GM19328 (cell line): ENCODE data around the gene TIMM50.

ENCODE experiments used
- ATAC-seq: cut with Tn5 transposase; IDR thresholded peaks from one replicate; pipeline ENCODE4 v1.9.1; 2021; ENCODE audit warnings: mild to moderate bottlenecking, moderate library complexity; ENCODE audit not compliant: unreplicated experiment

TIMM50 gene

DNA sequence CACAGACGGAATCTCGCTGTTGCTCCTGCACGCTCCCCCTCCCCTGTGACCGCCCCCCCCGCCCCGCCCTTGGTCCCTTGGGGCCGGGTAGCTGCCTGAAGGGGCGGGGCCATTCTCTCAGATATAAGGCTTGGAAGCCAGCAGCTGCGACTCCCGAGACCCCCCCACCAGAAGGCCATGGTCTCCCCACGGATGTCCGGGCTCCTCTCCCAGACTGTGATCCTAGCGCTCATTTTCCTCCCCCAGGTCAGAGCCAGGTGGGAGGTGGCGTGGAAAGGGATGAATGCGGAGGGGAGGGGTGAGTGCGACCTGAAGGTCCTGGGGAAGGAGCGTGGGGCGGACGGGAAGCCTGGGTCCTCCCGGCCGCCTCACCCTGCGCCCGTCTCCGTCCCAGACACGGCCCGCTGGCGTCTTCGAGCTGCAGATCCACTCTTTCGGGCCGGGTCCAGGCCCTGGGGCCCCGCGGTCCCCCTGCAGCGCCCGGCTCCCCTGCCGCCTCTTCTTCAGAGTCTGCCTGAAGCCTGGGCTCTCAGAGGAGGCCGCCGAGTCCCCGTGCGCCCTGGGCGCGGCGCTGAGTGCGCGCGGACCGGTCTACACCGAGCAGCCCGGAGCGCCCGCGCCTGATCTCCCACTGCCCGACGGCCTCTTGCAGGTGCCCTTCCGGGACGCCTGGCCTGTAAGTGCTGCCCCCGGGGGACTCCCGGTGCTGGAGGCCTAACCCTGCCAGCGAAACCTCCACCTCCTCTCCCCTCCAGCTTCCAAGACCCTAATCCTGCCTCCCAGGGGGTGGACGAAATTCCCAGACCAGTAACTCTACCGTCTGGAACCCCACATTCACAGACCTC is 18.4 kb downstream of the TIMM50 start, which contains the start of gene DLL3:
DLL3 (plus strand) TSS at position 150 of the 845 bp plus-strand sequence; CDS start at position 178, 28 bp downstream.
- ATAC-seq, result no peak

DNA sequence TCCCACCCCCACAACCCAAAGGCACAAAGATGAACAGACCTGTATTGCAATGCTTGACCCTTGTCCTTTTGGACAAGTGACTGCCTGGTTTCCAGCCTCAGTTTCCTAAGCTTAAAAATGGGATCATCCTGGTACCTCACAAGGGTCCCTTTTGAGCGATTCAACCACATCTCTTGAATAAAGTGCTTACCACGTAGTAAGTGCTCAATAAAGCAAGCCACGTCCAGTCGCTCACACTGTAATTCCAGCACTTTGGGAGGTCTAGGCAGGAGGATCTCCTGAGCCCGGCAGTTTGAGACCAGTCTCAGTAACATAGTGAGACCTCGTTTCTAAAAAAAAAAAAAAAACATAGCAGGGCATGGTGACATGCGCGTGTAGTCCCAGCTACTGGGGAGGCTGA is 19.3 kb downstream of the TIMM50 start:
- ATAC-seq, result no peak

DNA sequence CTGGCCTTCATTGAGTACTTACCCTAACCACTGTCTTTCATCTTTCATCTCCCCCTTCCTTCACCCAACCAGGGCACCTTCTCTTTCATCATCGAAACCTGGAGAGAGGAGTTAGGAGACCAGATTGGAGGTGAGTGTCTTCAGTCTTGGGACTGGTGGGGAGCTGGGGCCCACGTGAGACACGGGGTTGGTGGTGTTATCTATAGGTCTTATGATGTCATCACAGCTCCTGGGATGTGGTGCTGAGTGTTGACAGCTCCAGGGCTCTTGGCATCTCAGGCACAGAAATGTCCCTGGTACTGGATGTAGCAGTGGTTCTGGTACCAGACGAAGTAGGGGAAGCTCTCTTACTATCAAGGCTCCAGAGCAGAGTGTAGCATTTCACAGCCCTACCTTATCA is 19.9 kb downstream of the TIMM50 start:
- ATAC-seq, result no peak

DNA sequence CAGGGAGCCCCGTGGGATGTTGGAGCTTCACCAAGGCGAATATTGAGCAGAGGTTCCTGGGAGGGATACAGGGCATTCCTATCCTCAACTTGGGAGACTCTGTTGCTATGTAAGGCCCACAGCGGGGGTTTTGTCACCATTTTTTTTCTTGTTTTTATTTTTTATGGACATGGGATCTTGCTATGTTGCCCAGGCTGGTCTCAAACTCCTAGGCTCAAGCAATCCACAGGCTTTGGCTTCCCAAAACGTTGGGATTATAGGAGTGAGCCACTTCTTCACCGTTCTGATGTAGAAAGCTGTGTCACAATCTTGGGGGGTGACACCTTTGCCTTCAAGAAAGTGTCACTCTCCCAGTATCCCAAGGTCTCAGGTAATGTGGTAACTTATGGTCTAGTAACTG is 20.7 kb downstream of the TIMM50 start:
- ATAC-seq, result no peak

DNA sequence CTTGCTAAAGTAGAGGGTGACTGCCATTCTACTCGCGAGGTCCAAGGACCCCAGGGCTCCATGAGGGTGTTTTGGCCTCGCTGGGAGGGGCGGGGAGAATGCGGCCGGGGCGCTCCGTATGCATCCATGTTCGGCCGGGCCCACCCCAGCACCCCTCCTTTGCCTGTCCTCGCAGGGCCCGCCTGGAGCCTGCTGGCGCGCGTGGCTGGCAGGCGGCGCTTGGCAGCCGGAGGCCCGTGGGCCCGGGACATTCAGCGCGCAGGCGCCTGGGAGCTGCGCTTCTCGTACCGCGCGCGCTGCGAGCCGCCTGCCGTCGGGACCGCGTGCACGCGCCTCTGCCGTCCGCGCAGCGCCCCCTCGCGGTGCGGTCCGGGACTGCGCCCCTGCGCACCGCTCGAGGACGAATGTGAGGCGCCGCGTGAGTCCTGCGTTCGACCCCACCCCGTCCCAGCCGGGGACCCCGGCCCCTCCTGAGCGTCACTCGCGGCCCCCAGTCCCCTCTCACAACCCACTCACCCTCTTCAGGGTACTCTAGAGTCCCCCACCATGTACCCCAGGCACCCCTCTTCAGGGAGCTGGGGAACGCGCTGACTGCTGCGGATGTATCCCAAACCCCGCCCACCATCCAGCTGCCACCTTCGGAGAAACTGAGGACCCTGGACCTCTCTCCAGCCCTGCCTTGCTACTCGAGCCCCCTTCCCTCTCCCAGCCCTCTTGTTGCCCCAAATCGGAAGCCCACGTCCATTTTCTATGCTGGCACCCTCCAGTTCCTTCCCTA is 22.2 kb downstream of the TIMM50 start:
- no peak for ATAC-seq

DNA sequence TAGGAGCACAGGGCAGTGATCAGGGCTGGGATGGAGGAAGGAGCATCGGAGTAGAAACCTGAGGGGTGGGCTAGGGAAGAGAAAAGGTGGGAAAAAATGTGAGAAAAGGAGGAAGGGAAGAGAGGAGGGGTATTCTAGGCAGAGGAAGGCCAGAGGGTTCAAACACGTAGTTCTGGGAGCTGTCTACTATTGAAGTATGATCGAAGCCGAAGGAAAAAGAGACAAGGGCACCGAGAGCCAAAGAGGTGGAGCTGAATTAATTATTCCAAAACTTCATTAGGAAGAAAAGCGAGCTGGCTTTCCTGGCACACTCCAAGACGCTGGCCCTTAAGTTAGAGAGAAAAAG is 25.9 kb downstream of the TIMM50 start:
- ATAC-seq, result no peak

DNA sequence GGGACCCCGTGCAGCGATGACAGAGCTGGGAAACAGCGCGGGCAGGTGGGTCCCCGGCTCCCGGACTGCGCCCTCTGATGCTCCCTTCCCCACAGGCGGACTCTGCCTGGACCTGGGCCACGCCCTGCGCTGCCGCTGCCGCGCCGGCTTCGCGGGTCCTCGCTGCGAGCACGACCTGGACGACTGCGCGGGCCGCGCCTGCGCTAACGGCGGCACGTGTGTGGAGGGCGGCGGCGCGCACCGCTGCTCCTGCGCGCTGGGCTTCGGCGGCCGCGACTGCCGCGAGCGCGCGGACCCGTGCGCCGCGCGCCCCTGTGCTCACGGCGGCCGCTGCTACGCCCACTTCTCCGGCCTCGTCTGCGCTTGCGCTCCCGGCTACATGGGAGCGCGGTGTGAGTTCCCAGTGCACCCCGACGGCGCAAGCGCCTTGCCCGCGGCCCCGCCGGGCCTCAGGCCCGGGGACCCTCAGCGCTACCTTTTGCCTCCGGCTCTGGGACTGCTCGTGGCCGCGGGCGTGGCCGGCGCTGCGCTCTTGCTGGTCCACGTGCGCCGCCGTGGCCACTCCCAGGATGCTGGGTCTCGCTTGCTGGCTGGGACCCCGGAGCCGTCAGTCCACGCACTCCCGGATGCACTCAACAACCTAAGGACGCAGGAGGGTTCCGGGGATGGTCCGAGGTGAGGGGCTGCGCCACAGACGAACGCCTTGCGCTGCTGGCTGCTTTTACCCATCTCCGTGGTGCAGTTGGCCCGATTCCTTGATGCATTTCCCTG is 26.5 kb downstream of the TIMM50 start:
- no peak for ATAC-seq

DNA sequence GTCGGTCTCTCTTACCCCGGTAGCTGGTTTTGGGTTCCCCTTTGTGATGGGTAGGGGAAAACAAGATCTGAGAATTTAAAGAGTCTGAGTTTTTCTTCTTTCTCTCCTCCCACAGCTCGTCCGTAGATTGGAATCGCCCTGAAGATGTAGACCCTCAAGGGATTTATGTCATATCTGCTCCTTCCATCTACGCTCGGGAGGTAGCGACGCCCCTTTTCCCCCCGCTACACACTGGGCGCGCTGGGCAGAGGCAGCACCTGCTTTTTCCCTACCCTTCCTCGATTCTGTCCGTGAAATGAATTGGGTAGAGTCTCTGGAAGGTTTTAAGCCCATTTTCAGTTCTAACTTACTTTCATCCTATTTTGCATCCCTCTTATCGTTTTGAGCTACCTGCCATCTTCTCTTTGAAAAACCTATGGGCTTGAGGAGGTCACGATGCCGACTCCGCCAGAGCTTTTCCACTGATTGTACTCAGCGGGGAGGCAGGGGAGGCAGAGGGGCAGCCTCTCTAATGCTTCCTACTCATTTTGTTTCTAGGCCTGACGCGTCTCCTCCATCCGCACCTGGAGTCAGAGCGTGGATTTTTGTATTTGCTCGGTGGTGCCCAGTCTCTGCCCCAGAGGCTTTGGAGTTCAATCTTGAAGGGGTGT is 27.2 kb downstream of the TIMM50 start:
- ATAC-seq, result no peak

DNA sequence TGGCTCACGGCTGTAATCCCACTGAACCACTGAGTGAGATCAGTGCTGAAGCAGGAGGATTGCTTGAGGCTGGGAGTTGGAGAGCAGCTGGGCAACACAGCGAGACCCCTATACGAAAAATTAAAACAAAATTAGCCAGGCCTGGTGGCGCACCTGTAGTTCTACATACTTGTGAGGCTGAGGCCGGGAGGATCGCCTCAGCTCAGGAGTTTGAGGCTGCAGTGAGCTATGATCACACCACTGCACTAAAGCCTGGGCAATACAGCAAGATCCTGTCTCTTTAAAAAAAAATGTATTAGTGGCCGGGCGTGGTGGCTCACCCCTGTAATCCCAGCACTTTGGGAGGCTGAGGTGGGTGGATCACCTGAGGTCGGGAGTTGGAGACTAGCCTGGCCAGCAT is 28.0 kb downstream of the TIMM50 start:
- ATAC-seq, result no peak

DNA sequence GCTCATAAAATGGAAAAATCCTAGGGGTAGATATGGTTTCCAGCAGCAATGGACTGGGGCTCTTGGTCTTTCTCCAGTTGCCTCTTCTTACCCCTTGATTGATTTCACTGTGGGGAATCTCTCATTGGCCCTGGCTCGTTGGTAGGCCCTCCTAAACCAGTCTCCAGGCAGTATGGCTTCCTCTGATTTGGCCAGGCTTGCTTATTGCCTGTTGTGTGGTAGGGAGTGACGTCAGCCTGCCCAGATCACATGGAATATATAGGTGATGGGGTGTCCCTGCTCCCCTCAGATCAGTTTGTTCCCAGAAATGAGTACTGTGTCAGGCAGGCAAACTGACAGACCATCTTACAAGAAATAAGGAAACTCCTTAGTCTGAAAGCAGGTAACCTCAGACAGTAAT is 28.6 kb downstream of the TIMM50 start:
- ATAC-seq, result no peak

DNA sequence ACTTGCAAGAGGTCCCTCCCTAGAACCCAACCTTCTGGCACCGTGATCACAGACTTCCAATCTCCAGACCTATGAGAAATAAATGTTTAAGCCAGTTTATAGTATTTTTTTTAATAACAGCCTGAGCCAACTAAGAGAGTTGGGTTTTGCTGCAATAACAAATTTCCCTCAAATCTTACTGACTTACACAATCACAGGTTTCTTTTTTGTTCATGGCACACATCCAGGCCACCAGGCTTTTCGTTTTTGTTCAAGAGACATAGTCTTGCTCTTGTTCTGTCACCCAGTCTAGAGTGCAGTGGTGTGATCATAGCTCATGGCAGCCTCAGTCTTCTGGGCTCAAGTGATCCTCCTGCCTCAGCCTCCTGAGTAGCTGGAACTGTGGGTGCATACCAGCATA is 32.4 kb downstream of the TIMM50 start:
- ATAC-seq, result no peak

DNA sequence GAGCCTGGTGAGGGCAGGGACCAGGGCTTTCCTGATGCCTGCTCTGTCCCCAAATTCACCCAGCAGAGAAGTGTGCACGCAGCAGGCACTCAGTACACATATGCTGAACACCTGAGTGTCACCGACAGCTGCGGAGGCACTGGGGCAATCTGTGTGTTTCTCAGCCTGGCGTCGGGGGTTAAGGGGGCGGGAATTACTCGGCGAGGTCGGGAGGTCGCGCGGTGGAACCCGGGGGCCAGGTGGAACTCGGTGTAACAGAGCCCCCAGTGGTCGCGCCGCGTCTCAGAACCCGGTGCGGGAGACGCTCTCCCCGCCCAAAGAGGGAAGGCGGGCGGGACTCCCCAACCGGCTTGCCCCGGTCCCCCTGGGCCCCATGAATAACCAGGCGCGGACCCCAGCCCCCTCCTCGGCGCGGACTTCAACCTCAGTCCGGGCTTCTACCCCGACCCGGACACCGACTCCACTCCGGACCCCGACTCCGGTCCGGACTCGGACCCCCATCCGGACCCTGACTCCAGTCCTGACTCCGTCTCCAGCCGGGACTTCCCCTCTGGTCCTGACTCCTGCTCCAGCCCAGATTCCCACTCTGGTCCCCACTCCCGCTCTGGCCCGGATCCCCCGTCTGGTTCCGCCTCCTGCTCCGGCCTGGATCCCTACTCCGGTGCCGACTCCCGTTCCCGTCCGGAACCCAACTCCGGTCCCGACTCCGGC is 34.4 kb downstream of the TIMM50 start, which contains the start of gene SELENOV:
SELENOV (plus strand) TSS at position 300 of the 711 bp plus-strand sequence; CDS start at position 374, 74 bp downstream.
- no peak for ATAC-seq

DNA sequence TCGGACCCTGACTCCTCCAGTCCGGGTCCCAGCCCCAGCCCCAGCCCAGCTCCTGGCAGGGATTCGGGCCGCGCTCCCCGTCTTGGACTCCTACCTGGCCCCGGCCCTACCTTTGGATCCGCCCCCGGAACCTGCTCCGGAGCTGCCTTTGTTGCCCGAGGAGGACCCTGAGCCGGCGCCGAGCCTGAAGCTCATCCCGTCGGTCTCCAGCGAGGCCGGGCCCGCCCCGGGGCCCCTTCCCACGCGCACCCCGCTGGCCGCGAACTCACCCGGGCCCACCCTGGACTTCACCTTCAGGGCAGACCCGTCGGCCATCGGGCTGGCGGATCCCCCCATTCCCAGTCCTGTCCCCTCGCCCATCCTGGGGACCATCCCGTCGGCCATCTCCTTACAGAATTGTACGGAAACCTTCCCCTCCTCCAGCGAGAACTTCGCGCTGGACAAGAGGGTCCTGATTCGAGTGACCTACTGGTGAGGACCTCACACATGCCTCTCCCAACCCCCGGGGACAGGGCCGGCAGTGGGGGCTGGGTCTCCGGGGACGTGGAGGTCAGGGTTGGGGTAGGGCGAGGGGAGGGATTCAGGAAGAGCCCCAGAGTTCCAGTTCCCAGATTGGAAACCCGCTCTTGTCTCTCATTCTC is 35.0 kb downstream of the TIMM50 start:
- no peak for ATAC-seq

DNA sequence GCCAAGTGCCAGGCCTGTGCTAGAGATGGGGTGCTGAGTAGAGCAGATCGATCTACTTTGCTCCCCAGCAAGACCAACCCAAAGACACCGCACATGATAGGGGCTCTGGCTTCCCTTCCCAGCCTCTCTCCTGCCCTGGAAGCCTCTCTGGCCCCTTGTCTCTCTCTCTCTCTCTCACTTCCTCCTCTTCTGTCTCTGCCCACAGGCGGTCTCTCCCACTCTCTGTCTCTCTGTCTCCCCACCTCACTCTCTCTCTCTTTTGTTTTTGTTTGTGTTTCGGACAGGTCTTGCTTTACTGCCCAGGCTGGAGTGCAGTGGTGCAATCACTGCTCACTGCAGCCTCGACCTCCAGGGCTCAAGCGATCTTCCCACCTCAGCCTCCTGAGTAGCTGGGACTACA is 35.6 kb downstream of the TIMM50 start:
- ATAC-seq, result no peak

DNA sequence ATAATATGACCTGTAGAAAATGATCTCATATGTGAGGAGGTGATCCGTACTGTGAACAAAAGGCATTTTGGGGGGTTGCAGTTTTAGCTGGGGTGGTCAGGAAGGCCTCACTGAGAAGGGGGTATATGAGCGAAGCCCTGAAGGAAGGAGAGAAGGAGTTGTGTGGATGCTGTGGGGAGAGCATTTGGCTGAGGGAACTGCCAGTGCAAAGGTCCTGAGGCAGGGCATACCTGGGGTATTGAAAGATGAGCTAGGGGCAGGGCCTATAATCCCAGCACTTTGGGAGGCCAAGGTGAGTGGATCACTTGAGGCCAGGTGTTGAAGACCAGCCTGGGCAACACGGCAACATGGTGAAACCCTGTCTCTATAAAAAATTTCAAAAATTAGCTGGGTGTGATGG is 36.8 kb downstream of the TIMM50 start:
- ATAC-seq, result no peak

DNA sequence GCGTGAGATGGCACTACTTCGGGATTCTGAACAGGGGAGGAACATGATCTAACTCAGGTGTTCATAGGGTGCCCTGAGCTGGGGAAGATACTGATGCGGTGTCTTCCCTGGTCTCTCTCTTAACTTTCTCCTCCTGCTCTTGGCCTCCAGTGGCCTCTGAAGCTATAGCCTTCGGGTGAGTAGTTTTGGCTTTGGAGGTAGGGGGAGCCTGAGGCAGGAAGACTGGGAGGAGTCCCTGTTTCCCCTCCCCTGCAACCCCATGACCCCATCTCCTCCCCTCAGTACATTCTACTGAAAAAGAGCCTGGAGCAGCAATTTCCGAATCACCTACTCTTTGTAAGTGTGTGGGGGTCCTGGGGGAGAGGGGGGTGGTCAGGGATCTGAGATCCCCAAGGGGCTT is 37.8 kb downstream of the TIMM50 start:
- ATAC-seq, result no peak

DNA sequence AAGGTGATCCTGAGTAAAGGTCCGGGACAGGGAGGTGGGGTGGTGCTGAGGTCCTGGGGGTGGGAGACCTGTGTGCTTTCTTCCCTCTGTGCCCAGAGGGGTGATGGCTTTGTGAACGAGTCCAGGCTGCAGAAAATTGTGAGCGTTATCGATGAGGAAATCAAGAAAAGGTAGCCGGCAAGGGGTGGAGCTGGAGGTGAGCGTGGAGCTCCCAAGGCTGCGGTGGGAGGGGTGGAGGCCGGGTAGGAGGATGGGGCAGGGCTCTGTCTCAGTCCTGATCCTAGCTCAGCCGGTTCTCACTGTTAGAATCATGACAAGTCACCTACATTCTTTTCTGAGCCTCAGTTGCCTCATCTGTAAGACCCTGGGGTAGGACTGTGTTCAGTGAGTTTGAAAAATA is 38.3 kb downstream of the TIMM50 start:
- ATAC-seq, result no peak

DNA sequence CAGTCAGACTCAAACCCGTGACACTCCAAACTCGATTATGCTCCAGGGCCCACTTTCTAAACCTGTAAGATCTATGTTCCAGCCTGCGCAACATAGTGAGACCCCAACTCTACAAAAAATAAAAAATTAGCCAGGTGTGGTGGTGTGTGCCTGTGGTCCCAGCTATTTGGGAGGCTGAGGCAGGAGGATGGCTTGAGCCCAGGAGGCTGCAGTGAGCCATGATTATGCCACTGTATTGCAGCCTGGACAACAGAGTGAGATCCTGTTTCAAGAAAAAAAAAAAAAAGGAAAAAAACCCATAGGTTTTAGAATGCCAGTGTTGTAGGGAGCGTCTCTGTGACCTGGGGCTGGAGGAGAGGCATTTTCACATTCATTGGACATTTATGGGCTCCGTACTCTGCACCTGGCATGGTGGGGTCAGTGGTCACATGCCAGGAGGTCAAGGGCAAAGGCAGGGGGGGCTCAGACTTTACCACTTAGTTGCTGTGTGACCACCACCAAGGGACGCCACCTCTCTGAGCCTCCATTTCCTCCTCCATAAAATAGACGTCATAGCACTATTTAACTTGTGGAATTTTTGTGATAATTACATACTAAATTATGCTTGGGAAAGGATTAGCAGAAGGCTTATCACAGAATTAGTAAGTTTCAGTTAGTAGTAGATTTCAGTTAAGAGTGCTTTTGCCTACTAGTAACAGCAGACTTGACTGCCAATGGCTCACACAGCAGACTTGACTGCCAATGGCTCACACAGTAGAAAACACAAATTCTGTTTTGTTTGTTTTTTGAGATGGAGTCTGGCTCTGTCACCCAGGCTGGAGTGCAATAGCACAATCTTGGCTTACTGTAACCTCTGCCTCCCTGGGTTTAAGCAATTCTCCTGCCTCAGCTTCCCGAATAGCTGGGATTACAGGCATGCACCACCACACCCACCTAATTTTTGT is 40.2 kb downstream of the TIMM50 start:
- no peak for ATAC-seq

DNA sequence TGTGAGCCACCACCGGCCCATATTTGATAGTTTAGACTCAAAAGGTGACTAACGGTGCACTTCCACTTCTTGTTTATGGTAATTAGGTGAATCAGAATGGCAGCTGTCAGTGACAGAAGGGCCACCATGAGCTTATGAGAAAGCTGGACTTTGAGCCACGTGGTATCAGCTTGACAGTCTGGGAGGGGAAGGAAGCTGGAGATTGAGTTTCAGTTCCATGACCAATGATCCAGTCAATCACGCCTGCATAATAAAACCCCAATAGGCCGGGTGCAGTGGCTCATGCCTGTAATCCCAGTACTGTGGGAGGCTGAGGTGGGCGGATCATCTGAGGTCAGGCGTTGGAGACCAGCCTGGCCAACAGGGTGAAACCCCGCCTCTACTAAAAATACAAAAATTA is 43.9 kb downstream of the TIMM50 start:
- ATAC-seq, result no peak
